Subcutaneous adipose tissue (tissue), 4 donors: ENCODE measurements around the gene HES2. TPM values are rescaled to one million over a fixed set of nuclear protein-coding genes. Genes with fewer than 3 reads are reported as not detected.

ENCODE experiments used
- total RNA-seq, 4 donors: library from RNA; depleted of rRNA; stranded (reverse); fragments of >200 nt; gene quantifications; one replicate each; pipeline ENCODE4 v1.1.0, GENCODE V29; 2016
- TF ChIP-seq, protein P1 (sequence below): fragments of 450-650 bp; IDR thresholded peaks from one replicate; pipeline ENCODE4 v1.5.1; 2016; ENCODE audit warnings: low read depth, mild to moderate bottlenecking, control low read depth, antibody characterized with exemption, moderate library complexity

HES2 gene
- total RNA-seq, 4 donors from 2014 or later = under 0.01 to 0.19 (median 0.17) TPM; not detected in 1

- TF ChIP-seq, protein P1, sequence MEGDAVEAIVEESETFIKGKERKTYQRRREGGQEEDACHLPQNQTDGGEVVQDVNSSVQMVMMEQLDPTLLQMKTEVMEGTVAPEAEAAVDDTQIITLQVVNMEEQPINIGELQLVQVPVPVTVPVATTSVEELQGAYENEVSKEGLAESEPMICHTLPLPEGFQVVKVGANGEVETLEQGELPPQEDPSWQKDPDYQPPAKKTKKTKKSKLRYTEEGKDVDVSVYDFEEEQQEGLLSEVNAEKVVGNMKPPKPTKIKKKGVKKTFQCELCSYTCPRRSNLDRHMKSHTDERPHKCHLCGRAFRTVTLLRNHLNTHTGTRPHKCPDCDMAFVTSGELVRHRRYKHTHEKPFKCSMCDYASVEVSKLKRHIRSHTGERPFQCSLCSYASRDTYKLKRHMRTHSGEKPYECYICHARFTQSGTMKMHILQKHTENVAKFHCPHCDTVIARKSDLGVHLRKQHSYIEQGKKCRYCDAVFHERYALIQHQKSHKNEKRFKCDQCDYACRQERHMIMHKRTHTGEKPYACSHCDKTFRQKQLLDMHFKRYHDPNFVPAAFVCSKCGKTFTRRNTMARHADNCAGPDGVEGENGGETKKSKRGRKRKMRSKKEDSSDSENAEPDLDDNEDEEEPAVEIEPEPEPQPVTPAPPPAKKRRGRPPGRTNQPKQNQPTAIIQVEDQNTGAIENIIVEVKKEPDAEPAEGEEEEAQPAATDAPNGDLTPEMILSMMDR = no peak
Observed at GRCh38 chr1:6448749-6449631, 29.3 kb upstream of the HES2 start.

DNA sequence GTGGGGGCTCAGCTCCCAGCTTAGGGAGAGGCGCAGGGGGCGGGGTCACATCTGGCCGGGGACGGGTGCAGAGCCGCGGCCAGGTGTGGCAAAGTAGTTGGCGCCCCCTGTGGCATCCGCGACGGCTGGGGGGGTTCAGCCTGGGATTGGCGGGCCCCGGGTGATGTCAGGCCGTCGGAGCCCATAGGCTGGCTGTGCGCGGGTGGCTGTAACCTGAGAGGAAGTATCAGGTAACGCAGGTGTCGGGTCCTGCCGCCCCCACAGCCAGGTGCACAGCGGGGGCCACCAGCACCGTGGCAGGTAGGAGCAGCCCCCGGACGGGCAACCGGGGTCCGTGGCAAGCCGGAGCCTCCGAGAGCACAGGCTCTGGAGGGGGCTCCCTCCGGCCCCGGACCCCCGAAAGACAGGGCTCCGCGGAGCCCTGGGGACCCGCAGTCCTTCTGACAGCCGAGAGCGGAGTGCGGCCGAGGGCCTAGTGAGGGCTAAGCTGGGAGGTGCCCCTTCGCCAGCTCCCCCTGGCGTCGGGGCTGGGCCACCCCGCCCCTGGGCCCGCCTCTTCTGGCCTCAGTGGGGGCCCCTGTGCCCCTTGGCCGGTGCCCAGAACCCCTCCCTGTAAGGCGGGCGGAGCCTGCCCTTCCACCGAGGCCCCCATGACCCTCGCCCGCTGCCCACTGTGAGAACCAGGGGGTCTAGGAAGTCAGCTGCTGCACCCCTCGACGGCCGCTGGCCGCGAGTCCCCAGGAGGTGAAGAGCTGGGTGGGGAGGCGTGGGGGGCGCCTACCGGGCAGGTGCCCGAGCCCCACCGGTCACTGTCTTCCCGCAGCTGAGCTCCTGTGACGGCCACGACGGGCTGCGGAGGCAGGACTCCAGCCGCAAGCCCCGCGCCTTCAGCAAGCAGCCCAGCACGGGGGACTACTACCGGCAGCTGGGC is 28.4 kb upstream of the HES2 start:
- TF ChIP-seq, protein P1 = no peak

DNA sequence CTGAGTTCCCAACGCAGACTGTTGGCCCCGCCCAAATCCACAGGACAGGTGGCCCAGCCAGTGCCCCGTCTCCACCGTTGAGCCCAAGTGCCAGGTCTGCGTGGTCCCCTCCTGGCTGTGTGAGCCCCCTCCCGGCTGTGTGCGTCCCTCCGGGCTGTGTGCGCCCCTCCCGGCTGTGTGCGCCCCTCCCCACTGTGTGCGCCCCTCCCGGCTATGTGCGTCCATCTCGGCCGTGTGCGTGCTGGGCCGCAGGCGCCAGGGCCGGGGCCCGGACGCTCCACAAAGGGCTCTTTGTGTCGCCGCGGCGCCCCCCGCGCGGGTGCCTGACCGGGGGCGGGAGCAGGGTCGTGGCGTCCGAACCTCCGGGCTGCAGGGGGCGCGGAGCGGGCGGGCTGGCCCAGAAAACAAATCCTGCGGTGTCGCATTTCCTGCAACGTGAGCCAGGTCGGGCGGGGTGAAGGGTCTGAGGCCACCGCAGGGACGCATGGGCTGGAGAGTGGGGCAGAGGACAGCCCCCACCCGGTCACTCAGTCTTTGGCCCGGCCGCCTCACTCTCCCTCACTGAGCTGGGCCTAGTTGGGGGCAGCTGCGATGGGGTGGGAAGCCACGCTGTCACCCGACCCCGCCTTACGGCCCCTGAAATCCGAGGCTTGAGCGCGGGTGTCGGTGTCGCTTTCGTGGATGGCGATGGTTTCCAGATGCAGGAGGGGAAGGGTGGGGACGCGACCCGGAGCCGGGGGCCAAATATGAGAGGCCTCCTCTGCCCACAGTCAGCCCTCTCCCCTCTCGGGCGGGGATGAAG is 27.5 kb upstream of the HES2 start:
- TF ChIP-seq, protein P1 = no peak

- TF ChIP-seq, protein P1 = no peak
Observed at GRCh38 chr1:6446665-6447015, 26.9 kb upstream of the HES2 start.

DNA sequence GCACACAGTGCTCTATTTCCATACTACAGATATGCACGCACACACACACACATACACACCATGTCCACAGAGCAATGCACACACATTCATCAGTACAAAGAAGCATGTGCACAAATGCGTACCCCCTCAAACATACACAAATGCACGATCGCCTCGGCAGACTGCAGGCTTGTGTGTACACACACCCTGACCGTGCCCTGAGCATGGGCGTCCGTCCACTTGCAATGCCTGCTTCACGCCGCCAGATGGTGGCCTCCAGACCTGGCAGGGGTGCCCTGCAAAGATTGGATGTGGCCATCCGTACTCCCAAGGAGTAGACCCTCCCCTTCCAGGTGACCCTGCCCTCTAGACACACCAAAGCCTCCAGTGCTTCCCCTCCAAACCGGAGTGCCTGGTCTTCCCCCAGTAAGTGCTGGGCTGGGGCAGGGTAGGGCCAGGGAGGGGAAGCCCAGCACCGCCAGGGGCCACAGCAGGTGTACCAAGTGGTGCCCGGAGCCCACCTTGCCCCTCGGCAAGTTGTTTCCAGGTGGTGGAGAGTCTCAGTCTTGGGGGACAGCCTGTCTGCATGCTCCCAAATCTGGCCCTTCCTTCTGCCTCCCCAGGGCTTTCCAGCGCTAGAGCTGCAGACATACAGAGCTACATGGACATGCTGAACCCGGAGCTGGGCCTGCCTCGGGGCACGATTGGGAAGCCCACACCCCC is 25.5 kb upstream of the HES2 start:
- TF ChIP-seq, protein P1 = no peak

GRCh38 chr1:6444377-6444776 is 24.7 kb upstream of the HES2 start:
- TF ChIP-seq, protein P1 = no peak
